Endometrium (tissue), 2 donors: ENCODE data around the gene APOBEC3H.

Source experiments
- FAIRE-seq: peaks from 2 replicates; lab custom pipeline; 2012; peaks lifted over from hg19 to GRCh38; lab: Jason Lieb, UNC
- donor health status: control.
- donor health status: control.

APOBEC3H gene

GRCh38 chr22:39110631-39111561 is 13.9 kb downstream of the APOBEC3H start:
- no peak for FAIRE-seq

DNA sequence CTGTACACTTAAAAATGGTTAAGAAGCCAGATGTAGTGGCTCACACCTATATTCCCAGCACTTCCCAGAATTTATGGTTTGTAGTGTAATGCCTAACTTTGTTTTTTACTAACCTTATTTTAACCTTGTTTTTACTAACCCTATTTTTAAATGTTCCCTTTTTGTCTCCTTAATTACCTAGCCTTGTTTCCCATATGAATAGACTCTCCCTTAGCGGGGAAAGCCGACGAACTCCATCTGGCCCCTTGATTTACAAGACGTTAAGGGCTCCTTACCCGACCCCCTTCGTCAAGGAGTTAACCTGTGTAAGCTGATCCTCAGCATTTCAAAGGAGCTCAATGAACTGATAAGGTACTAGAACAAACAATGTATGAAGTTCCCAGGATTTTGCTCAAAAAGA is 17.1 kb downstream of the APOBEC3H start:
- FAIRE-seq = no peak

GRCh38 chr22:39115570-39115969 is 18.5 kb downstream of the APOBEC3H start:
- FAIRE-seq = no peak

- FAIRE-seq = no peak
These were observed 19.1 kb downstream of the APOBEC3H start for GRCh38 chr22:39115977-39116621.

DNA sequence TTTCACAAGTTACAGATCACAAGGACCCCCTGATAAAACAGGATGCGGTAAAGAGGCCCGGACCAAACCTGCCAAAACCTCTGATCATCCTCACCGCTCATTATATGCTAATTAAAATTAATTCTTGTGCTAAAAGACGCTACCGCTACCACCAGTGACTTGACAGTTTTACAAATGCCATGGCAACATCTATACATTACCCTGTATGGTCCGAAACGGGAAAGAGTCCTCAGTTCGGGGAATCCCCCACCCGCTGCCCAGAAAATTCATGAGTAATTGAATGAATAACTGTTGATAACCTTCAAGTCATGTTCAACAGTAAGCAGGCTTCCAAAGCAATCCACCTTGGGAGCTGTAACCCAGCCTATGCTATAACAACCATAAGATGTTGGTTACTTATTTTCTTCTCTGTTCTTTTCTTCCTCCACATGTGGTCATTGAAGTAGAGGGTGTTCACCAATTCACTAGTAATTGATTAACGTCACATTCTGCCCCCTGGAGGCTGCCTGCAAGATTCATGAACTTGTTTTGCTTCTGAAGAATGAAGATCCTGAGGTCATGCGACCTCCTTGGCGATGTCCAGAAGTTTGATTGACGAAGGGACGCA is 20.6 kb downstream of the APOBEC3H start:
- FAIRE-seq = no peak

- FAIRE-seq = no peak
These were observed 23.9 kb downstream of the APOBEC3H start for GRCh38 chr22:39120983-39121382.

GRCh38 chr22:39122772-39123470 is 25.9 kb downstream of the APOBEC3H start:
- no peak for FAIRE-seq

GRCh38 chr22:39123751-39124581 is 26.9 kb downstream of the APOBEC3H start:
- FAIRE-seq = no peak

- FAIRE-seq = no peak
These were observed 28.6 kb downstream of the APOBEC3H start for GRCh38 chr22:39125622-39126021.

GRCh38 chr22:39128508-39128907 is 31.5 kb downstream of the APOBEC3H start:
- no peak for FAIRE-seq

DNA sequence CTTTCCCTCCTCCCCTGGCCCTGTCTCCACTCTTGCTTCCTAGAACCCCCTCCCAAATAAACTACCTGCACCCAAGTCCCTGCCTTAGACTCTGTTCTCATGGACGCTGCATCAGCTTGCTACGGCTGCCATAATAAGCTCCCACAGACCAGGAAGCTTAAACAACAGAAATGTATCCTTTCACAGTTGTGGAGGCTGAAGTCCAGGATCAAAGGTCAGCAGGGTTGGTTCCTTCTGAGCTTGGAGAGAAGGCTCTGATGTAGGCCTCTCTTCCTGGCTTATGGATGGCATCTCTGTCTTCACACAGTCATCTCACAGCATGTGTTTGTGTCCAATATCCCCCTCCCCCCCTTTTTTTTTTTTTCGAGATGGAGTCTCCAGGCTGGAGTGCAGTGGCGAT is 32.0 kb downstream of the APOBEC3H start:
- no peak for FAIRE-seq

- FAIRE-seq = no peak
These were observed 32.7 kb downstream of the APOBEC3H start for GRCh38 chr22:39129746-39130145.

- FAIRE-seq = no peak
These were observed 33.2 kb downstream of the APOBEC3H start for GRCh38 chr22:39130152-39130704.

DNA sequence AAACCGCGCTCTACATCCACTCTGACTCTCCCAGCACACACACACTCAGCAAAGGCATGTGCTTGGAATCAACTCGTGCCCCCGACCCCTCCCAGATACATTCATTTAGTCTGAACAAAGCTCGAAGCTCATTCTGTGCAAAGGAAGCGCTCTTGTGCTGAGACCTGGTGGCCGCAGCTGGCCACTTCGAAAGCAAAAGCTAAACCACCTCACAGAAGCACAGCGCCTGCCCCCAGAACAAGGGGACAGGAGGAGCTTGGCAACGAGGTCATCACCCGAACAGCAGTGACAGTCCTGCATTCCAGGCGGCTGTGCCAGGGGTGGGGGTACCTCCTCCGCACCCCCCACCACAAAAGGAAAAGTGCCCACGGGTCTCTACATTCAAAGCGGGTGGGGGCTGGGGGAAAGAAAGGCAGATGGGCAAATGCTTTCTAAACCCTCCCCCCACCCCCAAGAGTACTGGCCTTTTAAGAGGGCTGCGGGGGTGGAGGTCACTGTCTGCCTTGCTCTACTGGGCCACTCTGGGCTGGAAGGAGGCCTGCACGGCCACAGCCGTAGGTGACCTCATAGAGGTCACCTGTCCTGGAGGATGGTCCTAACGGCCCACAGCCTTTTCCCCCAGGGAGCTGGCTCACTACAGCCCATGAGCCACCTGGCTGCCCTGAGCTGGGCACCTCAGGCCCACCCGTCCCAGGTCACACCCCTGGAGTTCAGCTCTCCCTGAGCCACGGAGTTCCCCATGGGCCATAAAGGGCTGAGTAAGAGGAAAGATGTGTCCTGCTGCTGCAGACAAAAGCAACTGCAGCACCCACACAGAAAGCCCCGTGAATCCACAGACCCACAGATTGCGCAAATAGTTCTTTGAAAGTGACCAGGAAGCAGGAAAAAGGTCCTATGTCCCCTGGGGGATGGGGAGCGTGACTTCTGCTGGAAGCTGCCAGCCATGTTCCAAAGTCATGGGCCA is 34.1 kb downstream of the APOBEC3H start:
- FAIRE-seq = no peak

GRCh38 chr22:39132281-39132680 is 35.2 kb downstream of the APOBEC3H start:
- FAIRE-seq = no peak

DNA sequence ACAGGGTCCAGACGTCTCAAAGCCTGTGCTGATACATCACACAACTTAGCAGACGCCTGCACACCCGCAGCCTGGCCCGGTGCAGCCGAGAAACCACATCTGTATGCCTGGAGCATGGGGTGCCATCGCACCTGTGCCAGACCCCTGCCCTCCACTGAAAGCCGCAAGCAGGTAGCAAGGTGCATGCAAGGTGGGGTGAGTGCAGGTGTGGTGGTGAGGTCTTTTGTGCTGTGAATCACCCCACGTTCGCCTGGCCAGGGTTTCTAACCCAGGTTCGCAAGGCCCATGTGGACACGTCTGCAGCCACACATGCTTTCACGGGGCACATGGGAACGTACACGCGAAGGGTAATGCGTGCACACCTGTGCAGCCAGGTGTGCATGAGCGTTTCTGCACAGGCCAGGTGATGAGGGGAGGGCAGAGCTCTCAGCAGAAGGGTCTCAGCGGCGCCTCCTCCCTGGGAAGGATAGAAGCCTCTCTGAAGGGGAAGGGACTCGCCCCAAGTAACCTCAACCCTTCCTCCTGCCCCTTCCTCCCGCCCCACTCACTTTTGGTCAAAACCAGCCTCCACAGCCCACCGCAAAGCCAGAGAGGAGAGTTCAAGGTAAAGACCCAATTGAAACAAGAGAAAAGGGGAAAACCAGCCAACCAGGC is 36.0 kb downstream of the APOBEC3H start:
- no peak for FAIRE-seq

DNA sequence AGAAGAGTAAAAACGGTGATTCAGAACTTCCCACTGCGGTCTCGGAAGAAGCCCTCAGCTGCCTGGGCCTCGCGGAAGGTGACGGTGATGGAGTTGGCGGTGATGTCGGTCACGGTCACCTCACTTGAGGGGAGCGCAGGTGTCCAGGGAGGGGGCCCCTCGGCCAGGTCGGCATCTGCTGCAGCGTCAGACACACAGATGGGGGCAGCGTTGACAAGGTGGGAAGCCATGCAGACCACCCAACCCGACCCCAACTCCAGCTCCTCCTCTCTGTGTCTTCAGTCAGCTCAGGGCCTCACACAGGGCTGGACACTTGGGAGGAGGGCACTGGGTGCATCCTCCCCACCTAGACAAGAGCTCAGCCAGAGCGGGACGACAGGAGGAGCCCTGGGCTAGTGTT is 36.8 kb downstream of the APOBEC3H start:
- no peak for FAIRE-seq

- no peak for FAIRE-seq
These were observed 37.5 kb downstream of the APOBEC3H start for GRCh38 chr22:39134366-39135091.
